MM.1S (cell line): ENCODE results near the gene RHBDL2.

Source experiments
- CTCF ChIP-seq: fragments of 300-600 bp; sonication (generic); IDR thresholded peaks from 2 replicates; pipeline ENCODE4 v1.5.1; 2016; ENCODE audit warnings: antibody characterized with exemption, low read length, mixed read lengths
- EZH2 ChIP-seq: fragments of 300-600 bp; sonication (generic); optimal IDR thresholded peaks from 2 replicates; pipeline ENCODE3; 2017; ENCODE audit warnings: low read depth, mild to moderate bottlenecking, antibody characterized with exemption, low read length, mixed read lengths
- EZH2phosphoT487 ChIP-seq: fragments of 300-600 bp; sonication (generic); IDR thresholded peaks from 2 replicates; pipeline ENCODE4 v1.6.1; 2018; ENCODE audit warnings: antibody characterized with exemption, low read length

- no peak for TF ChIP-seq CTCF
- no peak for TF ChIP-seq EZH2phosphoT487
- no peak for TF ChIP-seq EZH2
Observed at GRCh38 chr1:38885092-38885491, 56.5 kb downstream of the RHBDL2 start.
